Left lobe of liver (tissue), 2 donors: ENCODE measurements around the gene ABHD1. TPM values are rescaled to one million over a fixed set of nuclear protein-coding genes. Genes with fewer than 3 reads are reported as not detected.
"Not testable (repeated sequence)": the region's sequence is repeated elsewhere in the genome, so short reads cannot be mapped to it uniquely, and the experiment has no call there.

ENCODE experiments used
- ATAC-seq: fragments of 200-7000 bp; cut with Tn5 transposase; one replicate; pipeline ENCODE4 v1.9.1; 2020; ENCODE audit warnings: mild to moderate bottlenecking, moderate library complexity
- DNase-seq: peaks from one replicate; pipeline ENCODE4 v3.0.0-alpha.2; 2020; ENCODE audit warnings: low spot score
- total RNA-seq: library from RNA; stranded (reverse); gene quantifications from one replicate; pipeline ENCODE4 v1.2.1, GENCODE V29; 2021
- donor health status: DM: no; HTN: no; CAD: no; lungs with moderate emphysema.
- donor health status: DM: no; HTN: yes; CAD: no.

Gene ABHD1
- total RNA-seq: 3.6 TPM

DNA sequence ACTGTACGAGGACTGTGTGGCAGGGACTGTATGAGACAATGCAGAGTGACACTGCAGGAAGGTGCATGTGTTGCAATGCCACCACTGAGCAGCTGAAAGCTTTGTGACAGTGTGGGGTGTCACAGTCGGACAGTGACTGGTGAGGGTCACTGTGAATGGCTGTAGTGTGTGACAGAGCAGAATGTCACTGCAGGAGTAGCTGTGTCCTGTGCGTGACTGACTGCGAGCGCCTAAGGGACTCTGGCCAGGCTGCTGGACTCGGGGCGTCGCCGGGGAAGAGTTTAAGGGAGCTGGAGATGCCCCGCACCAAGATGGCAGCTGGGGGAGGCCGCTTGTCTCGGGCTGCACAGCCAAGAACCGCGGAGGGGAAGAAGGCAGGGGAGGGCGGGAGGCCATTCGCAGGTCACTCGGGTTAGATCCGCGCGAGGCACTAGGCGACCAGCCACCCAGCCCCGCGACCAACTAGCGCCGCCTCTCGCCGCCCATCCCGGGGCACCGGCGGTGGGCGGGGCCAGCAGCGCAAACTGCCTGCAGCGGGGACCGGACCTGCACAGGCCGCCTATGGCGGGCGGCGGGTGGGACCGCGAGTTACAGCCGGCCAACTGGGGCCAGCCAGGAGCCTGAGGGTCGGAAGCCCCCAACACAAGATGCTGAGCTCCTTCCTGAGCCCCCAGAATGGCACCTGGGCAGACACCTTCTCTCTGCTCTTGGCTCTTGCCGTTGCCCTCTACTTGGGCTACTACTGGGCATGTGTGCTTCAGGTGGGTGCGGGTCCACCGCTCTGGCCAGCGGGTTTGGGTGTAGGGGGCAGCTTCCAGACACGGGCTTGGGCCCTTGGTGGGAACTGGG lies at the start of gene ABHD1:
ABHD1 (plus strand) TSS at position 514 of the 849 bp plus-strand sequence; CDS start at position 648, 134 bp downstream.
- ATAC-seq (peak; percentile 85), DNase-seq (peak; percentile 84)

DNA sequence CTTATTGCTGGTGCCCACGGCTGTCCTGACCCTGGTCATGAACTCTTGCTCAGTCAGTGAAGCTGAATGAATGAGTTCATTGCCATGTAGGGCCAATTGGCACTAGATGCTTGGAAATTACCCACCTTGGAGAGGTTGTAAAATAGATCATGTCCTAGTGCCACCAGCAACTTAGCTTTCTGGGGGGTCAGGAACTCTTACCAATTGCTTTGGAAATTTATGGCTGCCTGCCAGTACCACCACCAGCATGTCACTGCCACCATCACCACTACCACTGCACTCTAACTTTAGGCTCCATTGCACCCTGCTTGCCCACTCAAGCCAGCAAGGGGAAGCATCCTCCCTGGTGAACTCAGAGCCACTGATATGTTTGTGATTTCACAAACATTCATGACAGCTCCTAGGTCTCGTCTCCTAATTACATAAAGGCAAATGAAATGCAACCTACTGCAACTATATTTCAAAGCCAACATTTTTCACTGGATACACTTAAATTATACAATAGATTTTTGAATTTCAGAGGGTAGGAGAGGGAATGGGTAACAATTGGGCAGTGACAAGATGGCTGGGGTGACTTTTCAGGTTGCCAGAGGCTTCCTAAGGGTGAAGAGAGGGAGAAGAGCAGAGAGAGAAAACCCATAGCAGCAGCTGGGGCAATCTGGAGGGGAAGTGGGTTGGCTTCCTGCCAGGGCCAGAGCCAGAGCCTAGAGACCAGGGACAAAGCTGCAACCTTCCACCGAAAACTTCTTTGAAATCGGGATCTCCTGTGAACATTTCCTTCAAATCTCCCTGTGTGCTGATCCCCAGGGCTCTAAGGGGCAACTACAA lies 48.7 kb upstream of the ABHD1 start:
- ATAC-seq (no peak), DNase-seq (no peak)

DNA sequence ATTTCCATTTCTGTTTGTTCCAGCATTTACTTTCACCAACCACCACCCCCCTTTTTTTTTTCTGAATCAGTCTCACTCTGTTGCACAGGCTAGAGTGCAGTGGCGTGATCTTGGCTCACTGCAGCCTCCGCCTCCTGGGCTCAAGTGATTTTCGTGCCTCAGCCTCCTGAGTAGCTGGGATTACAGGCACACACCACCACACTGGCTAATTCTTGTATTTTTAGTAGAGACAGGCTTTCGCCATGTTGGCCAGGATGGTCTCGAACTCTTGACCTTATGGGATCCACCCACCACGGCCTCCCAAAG lies 48.1 kb upstream of the ABHD1 start:
- not testable (repeated sequence) for ATAC-seq, DNase-seq

DNA sequence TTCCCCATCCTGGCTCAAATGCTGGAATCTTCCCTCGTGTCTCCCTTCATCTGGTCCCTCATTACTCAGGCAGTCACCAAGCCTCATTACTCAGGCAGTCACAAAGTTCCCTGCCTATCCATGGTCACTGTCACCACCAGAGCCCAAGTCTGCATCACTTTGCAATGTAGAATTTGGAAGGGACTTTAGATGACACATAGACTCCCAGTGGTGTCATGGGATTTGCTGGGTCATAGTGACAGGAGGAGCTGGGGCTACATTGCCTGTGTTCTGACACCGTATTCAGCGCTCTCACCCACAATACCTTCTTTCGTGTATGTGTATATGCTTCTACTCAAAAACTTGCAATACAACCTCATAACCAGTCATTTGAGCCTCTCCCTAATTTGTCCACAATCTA lies 47.3 kb upstream of the ABHD1 start:
- no peak for ATAC-seq

DNA sequence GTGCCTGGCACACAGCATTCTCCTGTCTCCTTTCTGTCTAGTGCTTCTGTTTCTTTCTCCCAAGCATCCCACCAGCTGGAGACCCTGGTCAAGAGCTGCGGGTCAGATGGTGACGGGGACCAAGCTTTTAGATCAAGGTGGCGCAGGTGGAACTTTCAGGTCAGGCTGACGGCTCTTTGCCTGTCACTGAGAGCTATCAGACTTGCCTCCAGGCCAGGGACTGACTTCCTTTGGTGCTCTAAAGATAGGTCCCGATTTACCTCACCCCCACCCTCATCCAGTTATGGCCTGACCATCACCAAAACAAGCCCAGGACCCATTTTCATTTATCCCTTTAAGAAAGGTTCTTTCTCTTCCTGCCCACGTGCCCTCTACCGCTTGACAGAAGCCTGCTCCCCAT lies 46.4 kb upstream of the ABHD1 start:
- ATAC-seq (no peak), DNase-seq (no peak)

More for the DNA sequence above, 47.3 kb upstream of the ABHD1 start:
- DNase-seq: no peak

DNA sequence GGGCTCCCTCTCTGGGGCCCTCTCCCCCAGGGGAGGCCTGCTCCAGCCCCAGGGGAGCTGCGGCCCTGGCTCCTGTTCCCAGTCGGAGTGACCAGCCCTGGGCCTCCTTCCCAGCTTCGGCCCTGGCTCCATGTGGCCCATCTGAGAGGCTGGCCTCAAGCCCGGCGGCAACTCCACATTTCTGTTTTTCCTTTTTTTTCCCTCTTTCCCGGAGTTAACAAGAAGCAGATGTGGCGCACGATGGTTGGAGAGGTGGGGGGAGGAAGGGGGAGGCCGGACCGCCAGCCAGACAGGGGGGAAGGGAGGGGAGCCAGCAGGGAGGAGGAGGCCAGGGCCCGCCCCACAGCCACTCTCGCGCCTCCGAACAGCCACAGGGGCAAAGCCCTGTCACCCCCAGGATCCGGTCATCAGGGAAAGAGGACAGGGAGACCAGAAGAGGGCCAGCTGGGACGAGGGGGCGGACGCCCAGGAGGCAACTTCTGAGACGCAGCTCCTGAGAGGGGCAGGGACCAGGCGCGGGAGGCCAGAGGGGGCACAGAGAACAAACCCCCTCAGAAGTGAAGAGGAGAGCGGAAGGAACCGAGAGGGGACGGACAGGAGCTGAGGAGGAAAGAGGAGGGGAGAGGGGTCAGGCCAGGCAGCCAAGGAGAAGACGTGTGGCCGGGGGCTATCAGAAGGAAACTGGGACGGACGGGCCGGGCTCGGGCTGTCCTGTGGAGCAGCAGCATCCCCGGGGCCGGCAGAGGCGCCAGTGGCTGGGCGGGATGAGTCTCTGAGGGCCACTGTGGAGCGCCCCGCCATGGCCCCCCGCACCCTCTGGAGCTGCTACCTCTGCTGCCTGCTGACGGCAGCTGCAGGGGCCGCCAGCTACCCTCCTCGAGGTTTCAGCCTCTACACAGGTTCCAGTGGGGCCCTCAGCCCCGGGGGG lies 45.1 kb upstream of the ABHD1 start, which contains the start of gene EMILIN1:
EMILIN1 (plus strand) TSS at position 349 of the 928 bp plus-strand sequence; CDS start at position 800, 451 bp downstream.
- ATAC-seq: peak; percentile 17
- DNase-seq: no peak

DNA sequence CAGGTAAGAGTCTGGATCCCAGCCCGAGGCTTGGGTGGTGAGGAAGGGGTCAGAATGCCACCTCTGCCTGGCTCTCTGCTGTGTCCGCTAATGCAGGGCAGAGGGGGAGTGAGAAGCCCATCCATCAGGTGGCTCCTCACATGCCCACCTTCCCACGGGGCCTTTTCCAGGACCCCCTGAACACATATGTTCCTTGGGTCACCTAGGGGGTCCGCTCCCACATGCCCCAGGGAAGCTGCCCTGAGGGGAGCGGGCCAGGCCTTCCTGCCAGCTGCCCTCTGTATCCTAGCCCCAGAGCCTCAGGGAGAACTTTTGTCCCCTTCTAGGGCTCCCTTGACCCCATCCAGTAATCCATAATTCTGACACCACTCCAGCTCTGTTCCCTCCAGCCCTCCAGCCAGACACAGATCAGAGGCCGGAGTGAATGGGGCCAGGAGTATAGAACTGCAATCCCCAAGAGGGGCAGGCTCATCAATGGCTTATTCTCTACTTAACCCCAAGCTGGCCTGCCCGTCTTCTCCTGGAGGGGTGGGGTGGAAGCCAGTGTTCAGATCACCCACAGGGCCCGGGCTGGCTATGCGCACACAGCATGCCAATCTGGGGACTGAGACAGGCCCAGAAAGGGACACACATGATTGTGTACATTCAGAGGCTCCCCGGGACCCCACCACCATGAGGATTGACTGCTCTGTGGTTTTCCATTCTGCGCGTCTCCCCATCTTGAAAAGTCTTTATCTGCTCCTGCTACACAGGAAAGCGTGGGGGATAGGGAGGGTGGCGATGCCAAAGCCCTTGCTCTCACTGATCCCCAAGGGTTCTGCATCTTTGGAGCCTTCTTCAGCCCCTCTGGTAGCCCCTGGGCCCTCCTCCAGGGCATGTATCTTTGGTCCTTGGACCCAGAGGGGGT lies 44.1 kb upstream of the ABHD1 start:
- DNase-seq (no peak), ATAC-seq (no peak)

DNA sequence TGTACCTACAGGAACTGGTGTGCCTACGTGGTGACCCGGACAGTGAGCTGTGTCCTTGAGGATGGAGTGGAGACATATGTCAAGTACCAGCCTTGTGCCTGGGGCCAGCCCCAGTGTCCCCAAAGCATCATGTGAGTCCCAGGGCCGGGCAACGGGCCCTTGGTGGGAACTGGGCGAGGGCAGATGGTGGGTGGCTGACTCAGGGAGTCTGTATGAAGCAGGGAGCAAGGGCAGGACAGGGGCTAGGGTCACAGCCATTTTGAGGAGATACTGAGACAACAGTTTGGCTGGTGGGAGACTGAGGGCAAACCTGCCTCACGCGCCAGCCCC lies 43.5 kb upstream of the ABHD1 start:
- ATAC-seq (no peak), DNase-seq (no peak)

DNA sequence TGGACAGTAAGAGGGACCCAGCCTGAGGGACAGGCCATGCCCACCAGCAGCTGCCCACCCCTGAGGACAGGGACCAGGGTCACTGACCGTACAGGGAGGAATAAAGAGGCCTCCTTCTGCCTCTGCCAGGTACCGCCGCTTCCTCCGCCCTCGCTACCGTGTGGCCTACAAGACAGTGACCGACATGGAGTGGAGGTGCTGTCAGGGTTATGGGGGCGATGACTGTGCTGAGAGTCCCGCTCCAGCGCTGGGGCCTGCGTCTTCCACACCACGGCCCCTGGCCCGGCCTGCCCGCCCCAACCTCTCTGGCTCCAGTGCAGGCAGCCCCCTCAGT lies 43.0 kb upstream of the ABHD1 start:
- no peak for DNase-seq
- no peak for ATAC-seq

DNA sequence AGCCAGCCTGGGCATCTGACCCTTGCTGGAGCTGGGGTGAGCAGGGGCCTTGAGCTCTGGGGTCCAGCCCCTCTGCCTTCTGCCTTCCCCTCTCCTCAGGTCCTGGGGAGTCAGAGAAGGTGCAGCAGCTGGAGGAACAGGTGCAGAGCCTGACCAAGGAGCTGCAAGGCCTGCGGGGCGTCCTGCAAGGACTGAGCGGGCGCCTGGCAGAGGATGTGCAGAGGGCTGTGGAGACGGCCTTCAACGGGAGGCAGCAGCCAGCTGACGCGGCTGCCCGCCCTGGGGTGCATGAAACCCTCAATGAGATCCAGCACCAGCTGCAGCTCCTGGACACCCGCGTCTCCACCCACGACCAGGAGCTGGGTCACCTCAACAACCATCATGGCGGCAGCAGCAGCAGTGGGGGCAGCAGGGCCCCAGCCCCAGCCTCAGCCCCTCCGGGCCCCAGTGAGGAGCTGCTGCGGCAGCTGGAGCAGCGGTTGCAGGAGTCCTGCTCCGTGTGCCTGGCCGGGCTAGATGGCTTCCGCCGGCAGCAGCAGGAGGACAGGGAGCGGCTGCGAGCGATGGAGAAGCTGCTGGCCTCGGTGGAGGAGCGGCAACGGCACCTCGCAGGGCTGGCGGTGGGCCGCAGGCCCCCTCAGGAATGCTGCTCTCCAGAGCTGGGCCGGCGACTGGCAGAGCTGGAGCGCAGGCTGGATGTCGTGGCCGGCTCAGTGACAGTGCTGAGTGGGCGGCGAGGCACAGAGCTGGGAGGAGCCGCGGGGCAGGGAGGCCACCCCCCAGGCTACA lies 41.4 kb upstream of the ABHD1 start:
- DNase-seq: no peak
- no peak for ATAC-seq

DNA sequence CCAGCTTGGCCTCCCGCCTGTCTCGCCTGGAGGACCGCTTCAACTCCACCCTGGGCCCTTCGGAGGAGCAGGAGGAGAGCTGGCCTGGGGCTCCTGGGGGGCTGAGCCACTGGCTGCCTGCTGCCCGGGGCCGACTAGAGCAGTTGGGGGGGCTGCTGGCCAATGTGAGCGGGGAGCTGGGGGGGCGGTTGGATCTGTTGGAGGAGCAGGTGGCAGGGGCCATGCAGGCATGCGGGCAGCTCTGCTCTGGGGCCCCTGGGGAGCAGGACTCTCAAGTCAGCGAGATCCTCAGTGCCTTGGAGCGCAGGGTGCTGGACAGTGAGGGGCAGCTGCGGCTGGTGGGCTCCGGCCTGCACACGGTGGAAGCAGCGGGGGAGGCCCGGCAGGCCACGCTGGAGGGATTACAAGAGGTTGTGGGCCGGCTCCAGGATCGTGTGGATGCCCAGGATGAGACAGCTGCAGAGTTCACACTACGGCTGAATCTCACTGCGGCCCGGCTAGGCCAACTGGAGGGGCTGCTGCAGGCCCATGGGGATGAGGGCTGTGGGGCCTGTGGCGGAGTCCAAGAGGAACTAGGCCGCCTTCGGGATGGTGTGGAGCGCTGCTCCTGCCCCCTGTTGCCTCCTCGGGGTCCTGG lies 40.7 kb upstream of the ABHD1 start:
- DNase-seq (no peak), ATAC-seq (no peak)

DNA sequence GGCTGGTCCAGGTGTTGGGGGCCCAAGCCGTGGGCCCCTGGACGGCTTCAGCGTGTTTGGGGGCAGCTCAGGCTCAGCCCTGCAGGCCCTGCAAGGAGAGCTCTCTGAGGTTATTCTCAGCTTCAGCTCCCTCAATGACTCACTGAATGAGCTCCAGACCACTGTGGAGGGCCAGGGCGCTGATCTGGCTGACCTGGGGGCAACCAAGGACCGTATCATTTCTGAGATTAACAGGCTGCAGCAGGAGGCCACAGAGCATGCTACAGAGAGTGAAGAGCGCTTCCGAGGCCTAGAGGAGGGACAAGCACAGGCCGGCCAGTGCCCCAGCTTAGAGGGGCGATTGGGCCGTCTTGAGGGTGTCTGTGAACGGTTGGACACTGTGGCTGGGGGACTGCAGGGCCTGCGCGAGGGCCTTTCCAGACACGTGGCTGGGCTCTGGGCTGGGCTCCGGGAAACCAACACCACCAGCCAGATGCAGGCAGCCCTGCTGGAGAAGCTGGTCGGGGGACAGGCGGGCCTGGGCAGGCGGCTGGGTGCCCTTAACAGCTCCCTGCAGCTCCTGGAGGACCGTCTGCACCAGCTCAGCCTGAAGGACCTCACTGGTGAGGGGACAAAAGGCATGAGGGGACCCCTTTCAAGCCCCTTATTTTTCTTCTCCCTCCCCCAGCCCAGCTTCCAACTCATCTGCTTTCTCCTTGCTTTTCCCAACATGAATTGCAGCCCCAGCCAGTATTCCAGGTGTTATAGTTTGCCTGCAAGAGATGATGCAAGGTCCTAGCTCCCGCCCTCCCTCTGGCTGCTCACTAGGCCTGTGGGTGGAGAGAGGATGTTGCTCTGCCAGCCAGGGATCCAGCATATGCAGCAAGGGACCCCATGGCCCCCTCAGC lies 40.0 kb upstream of the ABHD1 start:
- ATAC-seq (no peak), DNase-seq (no peak)

DNA sequence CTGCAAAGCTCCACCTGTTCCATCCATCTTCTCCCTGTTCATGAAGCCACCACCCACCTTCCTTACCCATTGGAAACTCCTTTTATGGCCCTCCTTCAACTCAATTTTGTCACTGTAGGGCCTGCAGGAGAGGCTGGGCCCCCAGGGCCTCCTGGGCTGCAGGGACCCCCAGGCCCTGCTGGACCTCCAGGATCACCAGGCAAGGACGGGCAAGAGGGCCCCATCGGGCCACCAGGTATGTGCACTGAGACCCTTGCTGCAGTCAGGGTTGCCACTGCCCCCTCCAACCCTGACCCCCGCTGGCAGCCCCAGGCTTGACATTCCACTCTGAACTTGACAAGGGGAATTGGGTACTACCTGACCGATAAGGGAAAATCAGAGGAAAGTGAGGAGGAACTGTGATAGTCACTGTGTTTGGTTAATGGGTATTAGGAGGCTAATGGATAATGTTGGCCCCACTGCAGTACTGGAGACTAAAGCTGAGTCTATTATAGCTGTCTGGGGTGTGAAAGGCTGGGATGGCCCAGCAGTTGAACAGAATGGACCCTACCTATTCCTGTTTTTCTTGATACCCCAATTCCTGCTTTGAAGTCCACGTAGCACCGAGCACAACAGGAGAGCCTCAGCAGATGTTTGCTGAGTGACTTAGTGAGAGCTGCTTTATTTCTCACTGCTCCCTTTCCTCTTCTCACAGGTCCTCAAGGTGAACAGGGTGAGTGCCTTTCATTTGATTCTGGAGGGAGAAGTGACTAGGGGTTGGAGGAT lies 39.1 kb upstream of the ABHD1 start:
- no peak for ATAC-seq

DNA sequence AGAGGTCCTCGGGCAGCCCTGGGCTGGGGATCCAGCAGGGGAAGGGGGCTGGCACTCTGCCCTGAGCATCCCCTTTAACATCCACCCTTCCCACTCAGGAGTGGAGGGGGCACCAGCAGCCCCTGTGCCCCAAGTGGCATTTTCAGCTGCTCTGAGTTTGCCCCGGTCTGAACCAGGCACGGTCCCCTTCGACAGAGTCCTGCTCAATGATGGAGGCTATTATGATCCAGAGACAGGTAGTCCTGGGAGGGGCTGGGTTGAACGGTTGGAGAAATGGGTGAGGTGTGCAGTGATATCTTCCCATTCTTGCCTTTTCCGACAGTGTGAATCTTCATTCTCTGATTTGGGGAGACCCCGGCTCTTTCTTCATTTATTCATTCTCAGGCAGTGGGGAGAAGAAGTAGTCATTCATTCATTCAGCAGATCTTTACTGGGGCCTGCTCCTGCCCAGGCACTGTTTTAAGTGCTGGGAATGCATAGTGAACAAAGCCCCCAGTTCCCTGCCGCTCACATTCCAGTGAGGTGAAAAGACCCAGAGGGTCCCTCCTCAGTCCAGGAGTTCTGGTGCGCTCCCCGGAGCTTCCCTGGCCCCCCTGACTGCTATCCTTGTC lies 38.4 kb upstream of the ABHD1 start:
- ATAC-seq: no peak
- no peak for DNase-seq

More for the DNA sequence above, 39.1 kb upstream of the ABHD1 start:
- no peak for DNase-seq

DNA sequence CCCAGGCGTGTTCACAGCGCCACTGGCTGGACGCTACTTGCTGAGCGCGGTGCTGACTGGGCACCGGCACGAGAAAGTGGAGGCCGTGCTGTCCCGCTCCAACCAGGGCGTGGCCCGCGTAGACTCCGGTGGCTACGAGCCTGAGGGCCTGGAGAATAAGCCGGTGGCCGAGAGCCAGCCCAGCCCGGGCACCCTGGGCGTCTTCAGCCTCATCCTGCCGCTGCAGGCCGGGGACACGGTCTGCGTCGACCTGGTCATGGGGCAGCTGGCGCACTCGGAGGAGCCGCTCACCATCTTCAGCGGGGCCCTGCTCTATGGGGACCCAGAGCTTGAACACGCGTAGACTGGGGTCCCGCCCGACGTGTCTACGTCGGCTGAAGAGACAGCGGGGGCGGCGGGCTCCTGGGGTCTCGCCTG lies 37.9 kb upstream of the ABHD1 start:
- DNase-seq: peak; percentile 81
- peak; percentile 54 for ATAC-seq

DNA sequence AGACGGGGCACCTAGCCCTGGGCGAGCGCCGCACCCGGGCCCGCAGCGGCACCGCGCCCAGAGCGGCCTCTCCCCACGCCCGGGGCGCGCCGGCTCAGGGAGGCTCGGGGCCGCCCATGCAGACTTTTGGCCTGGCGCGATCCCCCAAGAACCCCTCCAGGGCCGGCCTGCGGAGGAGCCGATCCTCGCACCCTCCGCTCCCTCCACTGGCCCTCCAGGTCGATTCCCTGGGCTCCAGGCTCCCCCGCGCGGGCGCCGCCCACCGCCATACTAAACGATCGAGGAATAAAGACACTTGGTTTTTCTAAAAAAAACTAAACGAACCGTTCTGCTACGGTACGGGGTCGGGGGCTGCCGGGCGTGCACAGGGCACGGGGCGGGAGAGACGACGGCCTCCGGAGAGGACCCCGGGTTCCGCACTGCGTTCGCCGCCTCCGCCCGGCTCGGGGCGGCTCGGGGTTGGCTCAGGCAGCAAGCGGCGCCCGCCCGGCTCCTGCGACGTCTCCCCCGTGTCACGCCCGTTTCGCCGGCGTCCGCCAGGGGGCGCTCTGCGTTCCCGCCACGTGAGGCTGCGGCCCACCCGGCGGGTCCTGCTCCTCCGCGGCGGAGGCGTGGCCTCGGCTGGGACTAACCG lies 37.4 kb upstream of the ABHD1 start:
- DNase-seq: peak; percentile 98
- ATAC-seq: peak; percentile 80
